Endothelial cell of umbilical vein (primary cell): ENCODE data around the gene PPFIA1.

Experiments
- EZH2 ChIP-seq: IDR thresholded peaks from 2 replicates; pipeline ENCODE4 v1.6.1; 2012; ENCODE audit warnings: borderline replicate concordance, low read depth, mild to moderate bottlenecking, moderate library complexity, low read length, inconsistent platforms; ENCODE audit not compliant: severe bottlenecking
- JUN ChIP-seq: IDR thresholded peaks from 2 replicates; pipeline ENCODE4 v1.6.1; 2011; ENCODE audit warnings: borderline replicate concordance, low read depth; ENCODE audit not compliant: insufficient read length, insufficient read depth
- POLR2AphosphoS5 ChIP-seq: IDR thresholded peaks from 2 replicates; pipeline ENCODE4 v1.6.1; 2012; ENCODE audit warnings: low read depth, mild to moderate bottlenecking, control low read depth, low read length, moderate library complexity; ENCODE audit not compliant: insufficient read depth

DNA sequence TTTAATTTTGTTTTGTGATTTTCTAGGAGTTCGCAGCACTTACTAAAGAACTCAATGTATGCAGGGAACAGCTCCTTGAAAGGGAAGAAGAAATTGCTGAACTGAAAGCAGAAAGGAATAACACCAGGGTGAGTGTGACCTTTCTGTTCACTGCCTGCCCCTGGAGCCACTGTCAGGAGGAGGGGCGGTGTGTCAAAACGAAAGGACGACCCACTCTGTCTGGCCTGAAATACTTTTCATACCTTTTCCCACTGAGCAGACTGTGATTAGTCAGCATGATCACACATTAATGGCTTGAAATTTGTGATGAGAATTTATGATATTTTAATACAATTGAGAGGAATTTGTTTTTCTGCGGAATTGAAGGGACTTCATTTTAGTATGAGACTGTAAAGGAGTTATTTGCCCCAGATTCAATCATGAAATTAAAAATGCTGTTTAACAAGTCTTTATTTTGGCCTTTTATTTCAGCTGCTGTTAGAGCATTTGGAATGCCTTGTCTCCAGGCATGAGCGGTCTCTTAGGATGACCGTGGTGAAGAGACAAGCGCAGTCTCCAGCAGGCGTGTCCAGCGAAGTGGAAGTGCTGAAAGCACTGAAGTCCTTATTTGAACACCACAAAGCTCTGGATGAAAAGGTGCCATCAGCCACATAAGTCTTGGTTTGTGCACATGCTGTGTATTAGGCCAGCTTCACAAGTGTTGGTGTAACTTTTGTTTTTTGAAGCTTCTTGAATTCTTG, 54.1 kb downstream of the PPFIA1 start:
- no peak for TF ChIP-seq JUN
- TF ChIP-seq POLR2AphosphoS5 = no peak
- TF ChIP-seq EZH2 = no peak
